ENCODE results near the gene ANXA8.
"Not testable (repeated sequence)": the region's sequence is repeated elsewhere in the genome, so short reads cannot be mapped to it uniquely, and the experiment has no call there.

The ANXA8 gene

DNA sequence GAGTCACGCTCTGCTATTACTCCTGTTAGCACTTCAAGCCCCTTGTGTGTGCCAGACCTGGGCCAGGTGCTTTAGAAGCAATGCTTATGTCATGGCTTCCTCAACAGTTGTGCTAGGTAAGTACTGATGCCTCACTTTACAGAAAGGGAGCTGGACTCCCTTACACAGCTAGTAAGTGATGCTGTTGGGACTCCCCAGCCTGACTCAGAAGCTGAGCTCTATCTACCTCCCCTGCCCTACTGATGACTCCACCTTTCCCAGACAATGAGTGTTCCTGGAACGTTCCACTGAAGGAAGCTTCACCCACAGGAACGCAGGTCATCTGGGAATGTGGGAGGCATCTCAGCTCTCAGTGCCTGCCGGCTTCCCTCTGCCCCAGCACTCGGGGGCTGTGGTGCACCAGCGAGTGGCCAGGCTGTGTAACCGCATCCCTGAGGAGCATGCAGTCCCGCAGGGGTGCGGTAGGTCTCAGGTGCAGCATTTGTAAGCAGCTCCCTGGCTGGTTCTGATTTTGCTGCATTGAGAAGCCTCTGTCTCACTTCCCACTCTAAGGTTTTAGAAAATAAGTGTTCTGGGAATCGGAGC lies 2.6 kb downstream of the ANXA8 start:
- not testable (repeated sequence) for H3K36me3 ChIP-seq (ENCODE audit: control insufficient read depth, insufficient read depth, low read length); H3K4me3 ChIP-seq (ENCODE audit: insufficient read depth, low read depth, low read length); H3K9me3 ChIP-seq (ENCODE audit: control insufficient read depth, low read length); H3K27ac ChIP-seq (ENCODE audit: insufficient read depth, low read depth, low read length, poor library complexity, severe bottlenecking); H3K4me1 ChIP-seq (ENCODE audit: control insufficient read depth, insufficient read depth, low read length); H3K27me3 ChIP-seq (ENCODE audit: control insufficient read depth, insufficient read depth, low read length, poor library complexity, severe bottlenecking)
- 75 to 78% methylated on average over 4 to 6 of the region's 10 CpGs for WGBS, 2 experiments

DNA sequence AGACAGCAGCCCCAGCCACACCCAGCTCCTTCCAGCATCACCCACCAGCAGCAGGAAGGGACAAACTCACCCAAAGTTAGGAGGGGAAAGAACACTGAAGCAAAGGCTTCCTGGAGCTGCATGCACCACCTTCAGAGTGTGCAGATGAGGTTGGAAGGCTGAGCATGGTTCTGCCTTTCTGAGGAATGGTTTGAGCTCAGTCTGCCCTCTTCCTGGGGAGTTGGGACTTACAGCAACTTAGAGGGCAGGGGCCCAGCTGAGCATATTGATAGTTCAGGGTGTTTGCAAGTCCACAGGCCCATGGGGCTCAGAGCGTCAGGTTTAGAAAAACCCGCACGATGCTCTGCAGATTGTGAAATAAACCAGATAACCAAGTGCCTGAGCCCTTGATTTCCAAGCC lies 3.8 kb downstream of the ANXA8 start:
- WGBS, 2 experiments: no CpG with 5 or more reads among the region's 3 CpGs
- H3K4me3 ChIP-seq (ENCODE audit: insufficient read depth, low read depth, low read length); H3K36me3 ChIP-seq (ENCODE audit: control insufficient read depth, insufficient read depth, low read length); H3K4me1 ChIP-seq (ENCODE audit: control insufficient read depth, insufficient read depth, low read length); H3K9me3 ChIP-seq (ENCODE audit: control insufficient read depth, low read length); H3K27me3 ChIP-seq (ENCODE audit: control insufficient read depth, insufficient read depth, low read length, poor library complexity, severe bottlenecking); H3K27ac ChIP-seq (ENCODE audit: insufficient read depth, low read depth, low read length, poor library complexity, severe bottlenecking): not testable (repeated sequence)

DNA sequence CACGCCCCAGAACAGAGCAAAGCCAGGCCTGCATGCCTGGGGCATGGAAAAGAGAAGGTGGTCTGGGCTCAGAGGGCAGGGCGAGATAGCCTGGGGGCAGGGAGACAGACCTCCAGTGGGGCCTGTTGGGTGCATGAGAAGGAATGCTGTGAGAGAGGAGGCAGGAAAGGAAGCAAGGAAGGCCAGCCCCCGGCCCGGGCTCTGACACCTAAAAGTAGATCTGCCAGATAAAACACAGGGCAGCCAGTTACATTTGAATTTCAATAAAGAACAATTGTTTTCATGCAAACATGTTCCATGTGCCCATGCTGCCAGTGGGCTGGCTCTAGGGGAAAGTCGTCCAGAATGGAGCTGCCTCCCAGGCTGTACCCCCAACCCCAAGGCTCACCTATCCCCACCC lies 5.8 kb downstream of the ANXA8 start:
- WGBS, 2 experiments: no CpG with 5 or more reads among the region's 5 CpGs
- not testable (repeated sequence) for H3K4me1 ChIP-seq (ENCODE audit: control insufficient read depth, insufficient read depth, low read length); H3K36me3 ChIP-seq (ENCODE audit: control insufficient read depth, insufficient read depth, low read length); H3K9me3 ChIP-seq (ENCODE audit: control insufficient read depth, low read length); H3K27me3 ChIP-seq (ENCODE audit: control insufficient read depth, insufficient read depth, low read length, poor library complexity, severe bottlenecking); H3K4me3 ChIP-seq (ENCODE audit: insufficient read depth, low read depth, low read length); H3K27ac ChIP-seq (ENCODE audit: insufficient read depth, low read depth, low read length, poor library complexity, severe bottlenecking)

DNA sequence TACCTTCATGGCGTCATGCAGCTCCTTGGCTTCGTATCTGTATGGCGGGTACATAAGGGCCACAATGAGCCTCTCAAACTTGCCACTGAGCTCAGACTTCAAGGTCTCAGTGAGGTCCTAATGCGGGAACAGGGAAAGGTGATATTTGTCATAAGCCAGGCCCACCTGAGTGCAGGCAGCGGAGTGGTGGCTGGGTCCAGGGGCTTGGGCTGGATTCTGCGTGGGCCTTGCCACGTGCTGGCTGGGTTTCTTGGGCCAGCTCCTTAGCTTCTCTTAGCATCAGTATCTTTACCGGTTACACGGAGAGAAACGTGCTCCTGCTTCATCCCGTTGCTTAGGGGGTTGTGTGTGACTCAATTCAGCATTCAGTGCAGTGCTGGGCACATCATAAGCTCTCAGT lies 6.8 kb downstream of the ANXA8 start:
- H3K27ac ChIP-seq (ENCODE audit: insufficient read depth, low read depth, low read length, poor library complexity, severe bottlenecking); H3K4me3 ChIP-seq (ENCODE audit: insufficient read depth, low read depth, low read length); H3K36me3 ChIP-seq (ENCODE audit: control insufficient read depth, insufficient read depth, low read length); H3K4me1 ChIP-seq (ENCODE audit: control insufficient read depth, insufficient read depth, low read length); H3K27me3 ChIP-seq (ENCODE audit: control insufficient read depth, insufficient read depth, low read length, poor library complexity, severe bottlenecking); H3K9me3 ChIP-seq (ENCODE audit: control insufficient read depth, low read length): not testable (repeated sequence)
- WGBS, 2 experiments: 100% methylated on average over 4 of the region's 11 CpGs; no CpG with 5 or more reads in 1 of the 2 experiments

DNA sequence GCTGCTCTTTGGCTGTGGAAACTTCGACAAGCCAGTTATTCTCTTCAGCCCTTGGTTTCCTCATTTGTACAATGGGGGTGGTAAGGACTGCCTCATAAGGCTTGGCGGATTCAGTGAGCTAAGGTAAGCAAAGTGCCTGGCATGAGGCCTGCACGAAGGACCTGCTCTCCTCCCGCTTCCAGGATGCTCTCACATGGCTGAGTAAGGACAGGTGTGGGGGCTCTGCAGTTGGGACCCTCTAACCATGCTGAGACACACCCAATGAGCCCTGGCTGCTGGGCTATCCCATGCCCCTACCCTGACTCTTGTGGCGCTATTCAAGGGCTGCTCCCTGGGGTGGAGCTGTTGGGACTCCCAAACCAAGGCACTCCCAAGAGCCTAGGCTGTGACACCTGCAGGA lies 8.8 kb downstream of the ANXA8 start:
- H3K9me3 ChIP-seq (ENCODE audit: control insufficient read depth, low read length); H3K4me1 ChIP-seq (ENCODE audit: control insufficient read depth, insufficient read depth, low read length); H3K4me3 ChIP-seq (ENCODE audit: insufficient read depth, low read depth, low read length); H3K27me3 ChIP-seq (ENCODE audit: control insufficient read depth, insufficient read depth, low read length, poor library complexity, severe bottlenecking); H3K27ac ChIP-seq (ENCODE audit: insufficient read depth, low read depth, low read length, poor library complexity, severe bottlenecking); H3K36me3 ChIP-seq (ENCODE audit: control insufficient read depth, insufficient read depth, low read length): not testable (repeated sequence)
- 88 to 93% methylated on average over 3 of the region's 5 CpGs for WGBS, 2 experiments

DNA sequence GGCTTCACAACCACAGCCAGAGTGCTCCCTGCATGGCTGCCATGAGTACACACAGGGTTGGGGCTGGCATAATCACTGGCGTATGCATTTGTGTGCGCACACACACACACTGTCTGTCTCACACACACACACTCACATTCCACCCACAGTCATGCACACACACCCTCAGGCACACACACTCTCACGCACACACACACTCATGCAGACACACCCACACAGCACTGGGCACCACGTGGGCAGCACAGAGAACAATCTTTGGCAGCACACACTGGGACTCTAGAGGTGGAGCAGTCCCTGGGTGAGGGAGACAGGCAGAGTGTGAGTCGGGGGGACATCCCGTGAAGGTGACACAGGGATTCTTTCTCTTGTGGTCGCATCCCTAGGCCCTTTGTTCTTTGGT lies 10.4 kb downstream of the ANXA8 start:
- H3K27me3 ChIP-seq (ENCODE audit: control insufficient read depth, insufficient read depth, low read length, poor library complexity, severe bottlenecking); H3K27ac ChIP-seq (ENCODE audit: insufficient read depth, low read depth, low read length, poor library complexity, severe bottlenecking); H3K4me1 ChIP-seq (ENCODE audit: control insufficient read depth, insufficient read depth, low read length); H3K36me3 ChIP-seq (ENCODE audit: control insufficient read depth, insufficient read depth, low read length); H3K4me3 ChIP-seq (ENCODE audit: insufficient read depth, low read depth, low read length); H3K9me3 ChIP-seq (ENCODE audit: control insufficient read depth, low read length): not testable (repeated sequence)
- WGBS, 2 experiments: no CpG with 5 or more reads among the region's 7 CpGs

DNA sequence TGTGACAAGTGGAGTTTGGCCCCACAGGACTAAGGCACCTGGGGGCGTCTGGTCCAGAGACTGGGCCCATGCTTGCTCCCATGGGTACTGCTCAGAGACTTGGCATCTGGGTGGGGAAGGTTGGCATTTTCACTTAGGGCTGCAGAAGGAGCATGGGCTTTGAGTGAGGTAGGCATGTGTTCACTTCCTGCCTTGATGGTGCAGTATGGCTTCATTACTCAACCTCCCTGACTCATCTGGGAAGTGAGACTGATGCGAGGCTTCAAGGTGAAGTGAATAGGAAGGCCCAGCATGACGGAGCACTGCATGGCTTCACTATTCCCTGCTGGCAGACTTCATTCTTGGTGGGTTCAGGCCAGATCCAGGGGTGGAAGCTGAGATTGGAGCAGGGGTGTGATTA lies 11.3 kb downstream of the ANXA8 start:
- WGBS, 2 experiments: no CpG with 5 or more reads among the region's 3 CpGs
- not testable (repeated sequence) for H3K27ac ChIP-seq (ENCODE audit: insufficient read depth, low read depth, low read length, poor library complexity, severe bottlenecking); H3K36me3 ChIP-seq (ENCODE audit: control insufficient read depth, insufficient read depth, low read length); H3K4me3 ChIP-seq (ENCODE audit: insufficient read depth, low read depth, low read length); H3K27me3 ChIP-seq (ENCODE audit: control insufficient read depth, insufficient read depth, low read length, poor library complexity, severe bottlenecking); H3K9me3 ChIP-seq (ENCODE audit: control insufficient read depth, low read length); H3K4me1 ChIP-seq (ENCODE audit: control insufficient read depth, insufficient read depth, low read length)

DNA sequence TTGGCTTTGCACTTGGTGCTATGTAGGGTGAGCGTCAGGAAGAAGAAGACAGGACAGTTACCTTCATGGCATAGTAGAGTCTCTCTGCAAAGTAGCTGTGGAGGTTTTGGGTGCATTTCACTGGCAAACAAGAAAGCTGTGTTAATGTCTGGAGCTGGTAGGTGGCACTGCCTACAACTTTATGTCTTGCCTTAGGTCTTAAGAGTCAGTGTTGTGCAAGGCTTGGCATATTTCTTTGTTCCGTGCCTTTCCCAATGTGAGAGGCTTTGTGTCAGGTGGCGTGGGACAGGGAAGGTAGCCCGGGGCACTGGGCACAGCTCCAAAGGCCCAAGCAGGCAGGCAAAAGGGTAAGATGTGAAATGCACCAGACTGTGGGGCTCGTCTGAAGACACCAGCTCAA lies 11.8 kb downstream of the ANXA8 start:
- H3K4me3 ChIP-seq (ENCODE audit: insufficient read depth, low read depth, low read length); H3K4me1 ChIP-seq (ENCODE audit: control insufficient read depth, insufficient read depth, low read length); H3K27ac ChIP-seq (ENCODE audit: insufficient read depth, low read depth, low read length, poor library complexity, severe bottlenecking); H3K36me3 ChIP-seq (ENCODE audit: control insufficient read depth, insufficient read depth, low read length); H3K9me3 ChIP-seq (ENCODE audit: control insufficient read depth, low read length); H3K27me3 ChIP-seq (ENCODE audit: control insufficient read depth, insufficient read depth, low read length, poor library complexity, severe bottlenecking): not testable (repeated sequence)
- no CpG with 5 or more reads among the region's 5 CpGs for WGBS, 2 experiments

DNA sequence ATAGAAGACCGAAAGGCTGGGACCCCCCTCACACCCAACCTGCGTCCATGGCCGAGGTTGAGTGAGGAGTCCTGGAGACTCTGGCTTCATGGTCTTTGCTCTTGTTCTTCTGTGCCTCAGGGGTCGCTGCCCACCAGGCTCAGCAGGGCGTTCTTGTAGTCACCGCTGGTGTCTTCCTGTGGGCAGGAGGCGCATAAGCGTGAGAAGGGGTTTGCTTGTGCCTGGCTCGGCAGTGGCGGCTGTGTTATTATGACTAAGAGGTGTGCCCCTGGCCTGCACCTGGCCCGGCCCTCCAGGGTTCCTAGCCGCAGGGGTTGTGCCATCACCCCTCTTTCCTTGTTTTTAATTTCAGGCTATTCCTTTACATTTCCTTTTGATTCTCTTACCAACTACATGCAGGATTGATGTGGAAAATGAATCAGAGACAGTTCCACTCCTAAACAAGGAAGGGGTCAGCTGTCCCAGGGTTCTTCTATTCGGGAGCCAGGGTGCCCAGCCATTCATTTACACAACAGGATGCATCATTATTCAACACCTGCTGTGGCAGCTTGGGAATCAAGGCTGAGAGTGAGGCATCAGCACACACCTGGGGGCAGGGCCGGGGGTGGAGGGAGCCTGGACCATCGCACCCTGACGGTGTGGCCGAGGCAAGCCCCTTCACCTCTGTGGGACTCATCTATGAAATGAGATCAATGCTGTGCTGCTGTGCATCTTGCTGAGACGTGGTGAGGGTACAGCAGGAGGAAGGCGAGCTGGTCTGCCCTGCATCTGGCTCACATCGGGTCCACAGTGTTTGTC lies 15.0 kb downstream of the ANXA8 start:
- H3K27ac ChIP-seq (ENCODE audit: insufficient read depth, low read depth, low read length, poor library complexity, severe bottlenecking): not testable (repeated sequence)
- 84 to 88% methylated on average over 6 to 9 of the region's 20 CpGs for WGBS, 2 experiments

DNA sequence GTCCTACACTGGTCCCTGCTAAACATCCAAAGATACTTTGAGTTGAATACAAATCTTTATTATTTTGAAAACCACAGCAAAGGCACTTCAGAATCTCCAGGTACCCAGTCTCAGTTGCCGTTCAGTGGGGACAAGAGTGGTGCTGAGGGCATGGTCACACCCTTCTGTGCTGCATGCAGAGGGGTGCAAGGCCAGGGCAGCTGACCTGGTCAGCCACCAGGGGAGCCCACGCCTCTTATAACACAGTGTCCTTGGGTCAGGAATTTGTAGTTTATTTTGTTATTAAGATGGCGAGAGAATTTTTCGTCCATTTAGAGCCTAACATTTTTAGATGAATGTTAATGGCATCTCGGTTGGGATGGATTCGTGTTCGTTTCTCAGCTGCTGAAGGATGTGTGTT lies 16.0 kb downstream of the ANXA8 start:
- 94 to 97% methylated on average over 4 to 5 of the region's 7 CpGs for WGBS, 2 experiments

More for the DNA sequence above, 15.0 kb downstream of the ANXA8 start:
- H3K36me3 ChIP-seq (ENCODE audit: control insufficient read depth, insufficient read depth, low read length); H3K27me3 ChIP-seq (ENCODE audit: control insufficient read depth, insufficient read depth, low read length, poor library complexity, severe bottlenecking); H3K4me3 ChIP-seq (ENCODE audit: insufficient read depth, low read depth, low read length); H3K9me3 ChIP-seq (ENCODE audit: control insufficient read depth, low read length); H3K4me1 ChIP-seq (ENCODE audit: control insufficient read depth, insufficient read depth, low read length): not testable (repeated sequence)

DNA sequence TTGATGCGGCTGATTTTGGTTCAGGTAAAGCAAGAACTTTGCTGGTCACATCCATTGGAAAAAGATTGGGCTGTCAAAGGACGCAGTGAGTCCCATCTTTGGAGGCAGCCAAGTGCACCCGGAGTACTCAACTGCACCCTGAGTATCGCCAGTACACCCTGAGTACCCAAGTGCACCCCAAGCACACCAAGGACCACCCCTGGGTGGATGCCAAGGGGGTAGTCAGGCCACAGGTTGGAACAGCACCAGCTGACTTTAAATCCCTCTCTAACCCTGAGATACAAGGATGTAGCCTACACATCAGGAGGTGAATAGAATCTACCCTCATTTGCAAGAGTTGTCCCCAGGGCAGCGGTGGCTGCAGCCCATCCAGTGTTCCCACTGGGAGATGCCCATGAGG lies 16.5 kb downstream of the ANXA8 start:
- H3K27ac ChIP-seq (ENCODE audit: insufficient read depth, low read depth, low read length, poor library complexity, severe bottlenecking); H3K4me1 ChIP-seq (ENCODE audit: control insufficient read depth, insufficient read depth, low read length); H3K27me3 ChIP-seq (ENCODE audit: control insufficient read depth, insufficient read depth, low read length, poor library complexity, severe bottlenecking); H3K36me3 ChIP-seq (ENCODE audit: control insufficient read depth, insufficient read depth, low read length); H3K9me3 ChIP-seq (ENCODE audit: control insufficient read depth, low read length); H3K4me3 ChIP-seq (ENCODE audit: insufficient read depth, low read depth, low read length): not testable (repeated sequence)
- WGBS, 2 experiments: 93 to 94% methylated on average over 2 to 3 of the region's 5 CpGs

More for the DNA sequence above, 16.0 kb downstream of the ANXA8 start:
- H3K4me1 ChIP-seq (ENCODE audit: control insufficient read depth, insufficient read depth, low read length); H3K27me3 ChIP-seq (ENCODE audit: control insufficient read depth, insufficient read depth, low read length, poor library complexity, severe bottlenecking); H3K36me3 ChIP-seq (ENCODE audit: control insufficient read depth, insufficient read depth, low read length); H3K9me3 ChIP-seq (ENCODE audit: control insufficient read depth, low read length); H3K27ac ChIP-seq (ENCODE audit: insufficient read depth, low read depth, low read length, poor library complexity, severe bottlenecking); H3K4me3 ChIP-seq (ENCODE audit: insufficient read depth, low read depth, low read length): not testable (repeated sequence)
